Measurements from ENCODE around the gene OR51V1. TPM values are rescaled to one million over a fixed set of nuclear protein-coding genes. Genes with fewer than 3 reads are reported as not detected.
"Not testable (repeated sequence)": the region's sequence is repeated elsewhere in the genome, so short reads cannot be mapped to it uniquely, and the experiment has no call there.

Gene OR51V1
- total RNA-seq, 1 experiment from 2014 or later: not detected

DNA sequence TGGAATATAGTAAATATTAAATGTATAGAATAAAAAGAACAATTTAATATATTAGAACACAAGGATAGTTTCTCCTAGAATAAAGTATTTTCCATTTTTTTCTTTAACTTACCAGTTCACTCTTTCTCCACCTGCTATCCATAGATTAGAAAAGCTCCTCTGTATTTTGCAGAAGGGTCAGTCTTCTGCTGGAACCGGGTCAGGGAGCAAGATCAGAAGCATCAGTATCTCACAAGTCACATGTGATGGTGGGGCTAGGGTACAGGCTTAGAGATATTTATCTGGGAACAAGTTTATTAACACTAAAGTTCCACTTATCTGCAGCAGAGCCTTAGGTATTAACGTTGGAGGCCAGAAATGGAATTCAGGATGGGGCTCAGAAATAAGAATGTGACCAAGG lies 28.6 kb downstream of the OR51V1 start:
- no peak for DNase-seq (ENCODE audit: low spot score)

DNA sequence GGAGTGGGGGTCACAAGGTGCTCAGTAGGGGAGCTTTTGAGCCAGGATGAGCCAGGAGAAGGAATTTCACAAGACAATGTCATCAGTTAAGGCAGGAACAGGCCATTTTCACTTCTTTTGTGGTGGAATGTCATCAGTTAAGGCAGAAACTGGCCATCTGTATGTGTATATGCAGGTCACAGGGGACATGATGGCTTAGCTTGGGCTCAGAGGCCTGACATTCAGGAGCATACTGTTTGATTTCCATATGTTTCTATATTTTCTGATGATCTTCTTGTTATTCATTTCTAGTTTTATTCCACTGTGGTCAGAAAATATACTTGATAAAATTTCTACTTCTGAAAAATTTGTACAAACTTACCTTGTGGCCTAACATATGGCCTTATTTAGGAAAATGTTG lies 34.6 kb downstream of the OR51V1 start:
- DNase-seq (ENCODE audit: low spot score): not testable (repeated sequence)

DNA sequence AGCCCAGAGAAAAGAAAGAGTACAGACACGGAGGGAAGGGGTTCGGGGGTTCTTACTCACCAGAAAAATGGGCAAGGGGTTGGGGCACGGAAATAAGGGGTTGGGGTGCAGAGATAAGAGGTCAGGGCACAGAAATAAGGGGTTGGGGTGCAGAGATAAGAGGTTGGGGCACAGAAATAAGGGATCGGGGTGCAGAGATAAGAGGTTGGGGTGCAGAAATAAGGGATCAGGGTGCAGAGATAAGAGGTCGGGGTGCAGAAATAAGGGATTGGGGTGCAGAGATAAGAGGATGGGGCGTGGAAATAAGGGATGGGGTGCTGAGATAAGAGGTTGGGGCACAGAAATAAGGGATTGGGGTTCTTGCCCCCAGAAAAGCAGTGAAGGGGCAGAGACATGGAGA lies 35.7 kb downstream of the OR51V1 start:
- not testable (repeated sequence) for DNase-seq (ENCODE audit: low spot score)

DNA sequence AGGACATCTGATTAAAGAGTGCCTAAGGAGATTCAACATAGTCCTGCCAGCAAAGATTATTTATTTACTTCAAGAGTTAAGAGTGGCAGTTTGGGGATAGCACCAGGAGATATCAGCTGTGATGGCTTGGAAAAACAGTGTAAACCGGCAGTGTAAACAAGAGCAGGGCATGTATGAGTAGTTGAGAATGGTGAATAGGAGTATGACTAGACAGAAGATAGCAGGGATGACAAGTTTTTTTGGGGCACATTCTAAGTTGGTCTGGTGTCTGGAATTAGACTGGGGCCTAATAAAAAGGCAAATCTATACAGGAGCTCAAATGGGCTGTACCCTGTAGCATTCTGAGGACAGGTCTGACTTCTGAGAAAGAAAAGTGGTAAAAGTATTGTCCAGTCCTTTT lies 39.4 kb downstream of the OR51V1 start:
- not testable (repeated sequence) for DNase-seq (ENCODE audit: low spot score)

GRCh38 chr11:5160217-5160616 lies 40.3 kb downstream of the OR51V1 start:
- not testable (repeated sequence) for DNase-seq (ENCODE audit: low spot score)

GRCh38 chr11:5159806-5160205 lies 40.7 kb downstream of the OR51V1 start:
- no peak for DNase-seq (ENCODE audit: low spot score)

- no peak for DNase-seq (ENCODE audit: low spot score)
These were observed 45.8 kb downstream of the OR51V1 start, which contains the start of gene OR52A1 for GRCh38 chr11:5154657-5155056. TSS of gene OR52A1 (minus strand) at chr11:5154757. CDS start at chr11:5152369, 2,388 bp downstream.

- DNase-seq (ENCODE audit: low spot score): no peak
These were observed 46.7 kb downstream of the OR51V1 start for GRCh38 chr11:5153574-5154431.

DNA sequence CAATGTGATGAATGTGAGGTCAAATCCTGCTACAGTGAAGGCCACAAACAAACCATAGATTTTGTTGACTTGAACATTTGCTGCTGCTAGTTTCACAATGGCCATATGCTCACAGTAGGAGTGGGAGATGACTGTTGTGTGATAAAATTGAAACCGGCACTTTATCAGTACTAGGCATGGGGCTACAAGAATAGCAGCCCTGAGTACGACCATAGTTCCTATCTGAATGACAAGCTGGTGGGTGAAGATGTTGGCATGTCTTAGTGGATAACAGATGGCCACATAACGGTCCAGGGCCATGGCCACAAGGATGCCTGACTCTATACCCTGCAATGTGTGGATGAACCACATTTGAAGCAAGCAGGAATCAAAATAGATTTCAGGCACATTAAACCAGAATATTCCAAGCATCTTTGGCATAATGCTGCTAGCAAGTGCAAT lies 48.7 kb downstream of the OR51V1 start:
- no peak for DNase-seq (ENCODE audit: low spot score)

Other genes starting within 250 kb of the OR51V1 start
- gene OR51A2, start 245.0 kb downstream of the OR51V1 start, total RNA-seq (2014; rRNA removed; shearing (Covaris generic)): not detected in 2 replicates
- gene OR51L1, start 205.8 kb downstream of the OR51V1 start, total RNA-seq (2014; rRNA removed; shearing (Covaris generic)): not detected in 2 replicates
- not detected in 2 replicates for gene OR52J3, start 154.2 kb downstream of the OR51V1 start, total RNA-seq (2014; rRNA removed; shearing (Covaris generic))
- not detected in 2 replicates for gene OR52E2, start 141.1 kb downstream of the OR51V1 start, total RNA-seq (2014; rRNA removed; shearing (Covaris generic))
- not detected in 2 replicates for gene OR52E1, start 131.1 kb downstream of the OR51V1 start, total RNA-seq (2014; rRNA removed; shearing (Covaris generic))
- gene OR52A5, start 62.3 kb downstream of the OR51V1 start, total RNA-seq (2014; rRNA removed; shearing (Covaris generic)): not detected in 2 replicates
- not detected in 2 replicates for gene OR52A1, start 45.9 kb downstream of the OR51V1 start, total RNA-seq (2014; rRNA removed; shearing (Covaris generic))
- not detected in 2 replicates for gene HBB, start 26.4 kb upstream of the OR51V1 start, total RNA-seq (2014; rRNA removed; shearing (Covaris generic))
- not detected in 2 replicates for gene HBD, start 33.8 kb upstream of the OR51V1 start, total RNA-seq (2014; rRNA removed; shearing (Covaris generic))
- not detected in 2 replicates for gene HBG1, start 49.2 kb upstream of the OR51V1 start, total RNA-seq (2014; rRNA removed; shearing (Covaris generic))
- not detected in 2 replicates for gene HBG2, start 54.1 kb upstream of the OR51V1 start, total RNA-seq (2014; rRNA removed; shearing (Covaris generic))
- gene HBE1, start 69.3 kb upstream of the OR51V1 start, total RNA-seq (2014; rRNA removed; shearing (Covaris generic)): not detected in 2 replicates
- not detected in 2 replicates for gene OR51B4, start 101.3 kb upstream of the OR51V1 start, total RNA-seq (2014; rRNA removed; shearing (Covaris generic))
- gene OR51B2, start 123.6 kb upstream of the OR51V1 start, total RNA-seq (2014; rRNA removed; shearing (Covaris generic)): not detected in 2 replicates
- gene OR51B5, start 142.8 kb upstream of the OR51V1 start, total RNA-seq (2014; rRNA removed; shearing (Covaris generic)): not detected in 2 replicates
- not detected in 2 replicates for gene OR51B6, start 150.8 kb upstream of the OR51V1 start, total RNA-seq (2014; rRNA removed; shearing (Covaris generic))
- gene OR51M1, start 183.1 kb upstream of the OR51V1 start, total RNA-seq (2014; rRNA removed; shearing (Covaris generic)): not detected in 2 replicates
- gene OR51Q1, start 221.4 kb upstream of the OR51V1 start, total RNA-seq (2014; rRNA removed; shearing (Covaris generic)): not detected in 2 replicates
- not detected in 2 replicates for gene OR51I1, start 240.8 kb upstream of the OR51V1 start, total RNA-seq (2014; rRNA removed; shearing (Covaris generic))
- not detected in 2 replicates for gene OR51I2, start 248.6 kb upstream of the OR51V1 start, total RNA-seq (2014; rRNA removed; shearing (Covaris generic))